ENCODE results near the gene LLGL2.

LLGL2 gene

GRCh38 chr17:75549246-75550138, 24.0 kb downstream of the LLGL2 start:
- DNase-seq: no peak

- DNase-seq: no peak
Measured at GRCh38 chr17:75550139-75550465, 24.6 kb downstream of the LLGL2 start.

- no peak for DNase-seq
Measured at GRCh38 chr17:75551266-75551665, 25.8 kb downstream of the LLGL2 start.

- no peak for DNase-seq
Measured at GRCh38 chr17:75552425-75553294, 27.2 kb downstream of the LLGL2 start.

DNA sequence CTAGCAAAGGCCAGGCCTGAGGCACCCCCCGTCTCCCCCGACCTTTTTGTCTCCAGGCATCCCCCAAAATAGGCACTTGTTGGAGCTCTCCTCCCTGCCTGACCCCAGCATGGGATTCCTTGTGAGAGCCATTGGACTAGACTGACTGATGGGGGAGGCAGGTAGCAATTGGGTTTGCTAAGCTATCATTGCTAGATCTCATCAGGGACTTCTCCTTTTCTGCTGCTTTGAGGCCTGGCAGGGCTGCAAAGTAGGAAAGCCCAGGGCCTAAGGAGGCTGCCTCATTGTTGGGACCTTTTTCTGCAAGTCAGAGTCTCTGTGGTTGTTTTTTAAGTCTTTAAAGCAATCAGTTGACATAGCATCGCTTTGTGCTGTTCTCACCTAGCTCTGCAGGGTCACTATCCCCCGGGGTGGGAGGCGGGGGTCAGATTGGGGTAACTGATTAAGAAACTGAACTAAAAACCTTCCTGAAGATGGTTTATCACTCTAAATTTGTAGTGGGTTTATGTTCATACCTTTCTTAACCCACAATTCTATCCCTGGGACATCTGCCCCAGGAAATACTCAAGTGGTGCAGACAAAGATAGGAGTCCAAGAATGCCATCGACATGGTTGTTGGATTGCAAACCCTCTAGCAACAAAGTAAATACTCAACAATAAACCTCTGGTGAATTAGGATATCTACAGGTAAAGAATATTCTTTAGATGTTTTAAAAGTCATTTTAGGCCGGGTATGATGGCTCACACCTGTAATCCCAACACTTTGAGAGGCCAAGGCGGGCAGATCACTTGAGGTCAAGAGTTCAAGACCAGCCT, 28.0 kb downstream of the LLGL2 start:
- DNase-seq: no peak

DNA sequence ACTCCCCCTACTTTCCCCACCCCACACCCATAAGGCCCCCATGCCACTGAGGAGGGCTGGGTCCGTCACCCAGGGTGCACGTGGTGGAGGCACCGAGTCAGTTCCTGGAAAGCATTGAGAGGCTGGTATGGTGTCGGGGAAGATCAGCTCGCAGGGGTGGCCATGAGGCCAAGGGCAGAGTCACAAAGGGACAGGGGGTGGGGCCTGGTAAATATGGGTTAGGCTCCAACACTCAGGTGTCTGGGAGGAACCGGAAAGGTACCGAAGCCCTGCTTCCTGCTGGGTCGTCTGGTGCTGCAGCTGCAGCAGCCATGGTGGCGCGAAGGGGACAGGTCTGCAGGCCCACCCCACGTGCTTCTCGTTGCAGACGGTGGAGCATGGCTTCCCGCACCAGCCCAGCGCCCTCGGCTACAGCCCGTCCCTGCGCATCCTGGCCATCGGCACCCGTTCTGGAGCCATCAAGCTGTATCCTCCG, 30.2 kb downstream of the LLGL2 start:
- no peak for DNase-seq

- DNase-seq: peak in 49 of 51 donors; percentile 18 to 86 (median 66)
Measured at GRCh38 chr17:75557075-75557851, 31.8 kb downstream of the LLGL2 start.

GRCh38 chr17:75557852-75558665, 32.6 kb downstream of the LLGL2 start:
- DNase-seq: peak in 1 of 51 donors; percentile 42

DNA sequence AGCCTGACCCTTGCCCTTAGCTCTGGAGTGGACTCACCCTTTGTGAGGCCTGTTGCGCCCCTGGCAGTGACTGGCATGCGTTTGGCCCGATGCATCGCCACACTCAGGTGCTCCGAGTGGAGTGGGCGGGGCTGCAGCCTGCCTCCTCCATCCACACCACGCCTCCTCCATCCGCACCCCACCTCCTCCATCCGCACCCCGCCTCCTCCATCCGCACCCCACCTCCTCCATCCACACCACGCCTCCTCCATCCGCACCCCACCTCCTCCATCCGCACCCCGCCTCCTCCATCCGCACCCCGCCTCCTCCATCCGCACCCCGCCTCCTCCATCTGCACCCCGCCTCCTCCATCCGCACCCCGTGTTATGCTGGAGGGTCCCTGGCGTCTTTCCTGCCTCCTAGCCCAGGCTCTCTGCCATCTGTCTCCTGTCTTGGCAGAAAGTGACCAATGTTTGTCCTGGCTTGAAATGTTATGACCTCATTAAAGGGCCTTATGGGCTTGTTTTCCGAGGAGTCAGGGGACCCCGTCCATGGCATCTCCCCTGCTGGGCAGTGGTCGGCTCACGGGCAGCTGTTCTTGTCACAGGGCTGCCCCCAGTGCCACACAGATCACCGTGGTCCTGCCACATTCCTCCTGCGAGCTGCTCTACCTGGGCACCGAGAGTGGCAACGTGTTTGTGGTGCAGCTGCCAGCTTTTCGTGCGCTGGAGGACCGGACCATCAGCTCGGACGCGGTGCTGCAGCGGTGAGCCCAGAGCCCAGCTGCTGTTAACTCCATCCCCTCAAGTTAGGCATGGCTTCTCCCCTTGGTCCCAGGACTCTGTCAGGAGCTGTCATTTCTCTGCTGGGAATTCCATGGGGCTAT, 33.4 kb downstream of the LLGL2 start:
- peak in 1 of 51 donors; percentile 53 for DNase-seq

DNA sequence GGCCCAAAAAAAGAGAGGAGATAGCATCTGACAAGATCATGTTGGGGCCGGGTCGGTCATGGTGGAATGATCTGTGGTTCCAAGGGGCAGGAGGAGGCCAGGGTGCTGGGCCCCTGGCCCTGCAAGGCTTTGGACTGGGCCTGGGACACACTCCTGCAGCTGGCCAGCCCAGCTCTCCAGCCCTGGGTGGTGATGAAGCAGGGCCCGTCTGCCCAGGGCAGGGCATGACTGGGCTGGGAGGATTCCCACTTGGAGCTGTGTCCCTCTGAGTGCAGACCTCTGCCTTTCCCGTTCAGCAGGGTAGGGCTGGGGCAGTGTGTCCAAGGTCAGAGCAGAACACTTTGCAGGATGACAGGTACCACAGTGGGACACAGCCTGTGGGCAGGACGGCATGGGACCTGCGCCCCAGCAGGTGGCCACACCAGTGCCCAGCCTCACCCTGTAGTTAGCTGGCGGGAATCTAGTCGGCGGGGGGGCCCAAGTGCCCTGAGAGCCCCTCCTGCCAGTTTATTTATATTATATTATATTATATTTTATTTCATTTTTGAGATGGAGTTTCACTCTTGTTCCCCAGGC, 34.5 kb downstream of the LLGL2 start:
- DNase-seq: no peak

DNA sequence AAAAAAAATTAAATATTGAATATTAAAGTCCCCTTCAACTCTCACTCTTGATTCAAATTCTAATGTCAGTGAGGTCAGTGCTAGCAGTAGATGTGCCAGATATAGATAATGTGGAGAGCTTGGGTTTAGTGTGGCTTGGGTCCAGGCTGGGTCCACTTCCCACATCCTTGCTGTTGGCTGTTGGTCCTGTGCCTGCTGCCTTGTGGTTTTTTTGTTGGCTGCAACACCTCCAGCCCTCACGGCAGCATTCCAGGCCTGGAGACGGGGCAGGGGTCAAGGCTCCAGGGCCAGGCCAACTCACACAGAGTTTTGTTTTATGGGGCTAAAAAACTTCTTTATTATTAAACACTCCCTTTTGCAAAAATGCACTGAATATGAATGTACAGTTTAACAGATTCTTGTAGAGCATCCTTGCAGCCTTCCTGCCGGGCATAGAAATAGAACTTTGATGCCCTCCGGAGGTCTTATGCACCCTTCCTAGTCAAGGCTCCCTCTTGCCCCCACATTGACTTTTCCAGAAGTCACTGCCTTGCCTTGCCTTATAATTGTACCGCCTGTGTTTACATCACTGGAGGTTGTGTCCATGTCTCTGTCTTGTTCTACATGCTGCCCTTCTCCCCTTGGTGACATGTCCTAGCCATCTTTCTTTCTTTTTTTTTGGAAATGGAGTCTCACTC, 36.6 kb downstream of the LLGL2 start:
- DNase-seq: no peak

GRCh38 chr17:75563063-75563758, 37.7 kb downstream of the LLGL2 start:
- DNase-seq: no peak

DNA sequence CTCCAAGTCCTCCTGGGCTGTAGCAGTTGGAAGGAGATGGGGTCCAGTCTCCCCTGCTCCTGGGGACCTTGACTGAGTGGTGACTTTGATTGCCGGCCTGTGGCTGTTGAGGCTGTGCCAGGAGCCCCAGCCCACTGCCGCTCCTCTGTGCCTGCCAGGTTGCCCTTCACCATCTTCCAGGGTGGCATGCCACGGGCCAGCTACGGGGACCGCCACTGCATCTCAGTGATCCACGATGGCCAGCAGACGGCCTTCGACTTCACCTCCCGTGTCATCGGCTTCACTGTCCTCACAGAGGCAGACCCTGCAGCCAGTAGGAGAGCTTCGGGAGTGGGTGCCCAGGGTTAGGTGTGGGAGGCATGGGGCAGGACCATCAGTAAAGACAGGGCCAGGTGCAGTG, 38.7 kb downstream of the LLGL2 start:
- no peak for DNase-seq

DNA sequence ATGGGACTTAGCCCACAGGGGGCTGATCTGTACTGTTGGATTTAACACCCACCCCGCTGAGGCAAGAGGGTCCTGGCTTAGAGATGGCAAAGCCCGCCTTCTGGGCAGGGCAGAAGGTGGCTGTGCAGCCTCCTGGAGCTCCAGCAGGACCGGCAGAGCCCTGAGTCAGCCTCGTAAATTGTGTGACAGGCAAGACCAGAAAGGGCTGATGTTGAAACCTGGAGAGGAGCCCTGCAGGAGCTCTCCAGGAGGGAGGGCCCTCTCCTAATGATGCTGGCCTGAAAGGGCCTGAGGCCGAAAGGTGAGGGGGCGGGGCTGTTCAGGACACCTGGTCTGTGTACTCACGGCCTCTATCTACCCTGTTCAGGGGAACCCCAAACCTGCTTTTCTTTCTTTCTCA, 39.6 kb downstream of the LLGL2 start:
- DNase-seq: no peak

DNA sequence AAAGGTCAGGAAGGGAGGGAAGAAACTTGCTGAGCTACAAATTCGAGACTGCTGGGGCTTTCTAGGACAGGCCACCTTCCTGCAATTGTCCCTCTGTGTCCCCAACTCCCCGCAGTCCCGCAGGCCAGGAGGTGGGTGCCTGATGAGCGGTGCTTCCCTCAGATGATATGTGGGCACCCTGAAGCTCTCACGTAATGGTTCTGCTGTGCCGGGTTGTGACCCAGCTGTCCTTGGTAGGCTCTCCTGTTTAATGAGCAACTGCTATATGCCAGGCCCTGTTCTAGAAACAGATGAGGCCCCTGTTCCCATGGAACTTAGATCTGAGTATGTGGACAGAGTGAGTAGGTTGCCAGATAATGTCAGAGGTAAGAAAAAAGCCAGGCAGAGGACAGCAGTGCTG, 40.1 kb downstream of the LLGL2 start:
- no peak for DNase-seq

DNA sequence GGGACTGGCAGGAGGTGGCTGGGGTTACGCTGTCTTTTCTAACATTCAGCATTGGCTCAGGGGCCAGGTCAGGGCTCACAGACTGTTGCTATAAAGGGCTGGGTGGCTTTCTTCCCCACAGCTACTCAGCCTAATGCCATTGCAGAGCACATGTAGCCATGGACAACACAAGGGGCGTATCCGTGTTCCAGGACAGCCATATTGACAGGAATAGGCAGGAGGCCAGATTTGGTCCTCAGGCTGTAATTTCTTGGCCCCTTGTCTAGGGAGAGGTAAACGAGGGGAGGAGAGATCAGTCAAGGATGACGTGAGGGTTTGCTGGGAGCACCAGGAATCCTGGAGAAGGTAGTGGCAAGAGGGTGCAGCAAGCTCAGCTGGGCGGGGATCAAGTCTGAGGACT, 40.9 kb downstream of the LLGL2 start:
- no peak for DNase-seq

GRCh38 chr17:75566834-75567233, 41.3 kb downstream of the LLGL2 start:
- DNase-seq: no peak

All from hypothalamus (tissue), 51 donors.